Measurements from ENCODE around the gene CRABP1. TPM values are rescaled to one million over a fixed set of nuclear protein-coding genes. Genes with fewer than 3 reads are reported as not detected.

CRABP1 gene
- total and polyA plus RNA-seq, 2 donors from 2014 or later = 61.0 TPM; not detected in 1

DNA sequence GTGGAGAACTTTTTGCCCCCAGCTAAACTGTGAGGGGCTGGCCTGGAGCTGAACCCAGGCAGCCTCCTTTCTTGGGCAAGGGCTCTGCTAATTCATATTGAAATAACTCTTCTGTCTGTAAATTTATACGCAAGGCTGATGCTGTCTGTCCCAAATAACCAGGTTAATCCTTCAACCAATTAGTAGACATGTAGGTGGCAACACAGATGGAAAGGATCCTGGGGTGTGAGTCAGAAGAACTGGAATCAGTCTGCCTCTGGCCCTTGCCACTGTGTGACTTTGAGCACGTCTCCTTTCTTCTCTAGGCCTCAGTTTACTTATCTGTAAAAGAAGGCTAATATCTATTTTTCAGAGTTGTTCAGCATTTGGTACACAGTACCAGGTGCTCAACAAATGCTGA lies 49.6 kb downstream of the CRABP1 start:
- H3K4me1 ChIP-seq (ENCODE audit: control insufficient read depth in 2 of 3, insufficient read depth in 2 of 3, low read depth in 1 of 3, low read length in 3 of 3) = no peaks in the 10 kb centered on the region
- TF ChIP-seq, protein P1, sequence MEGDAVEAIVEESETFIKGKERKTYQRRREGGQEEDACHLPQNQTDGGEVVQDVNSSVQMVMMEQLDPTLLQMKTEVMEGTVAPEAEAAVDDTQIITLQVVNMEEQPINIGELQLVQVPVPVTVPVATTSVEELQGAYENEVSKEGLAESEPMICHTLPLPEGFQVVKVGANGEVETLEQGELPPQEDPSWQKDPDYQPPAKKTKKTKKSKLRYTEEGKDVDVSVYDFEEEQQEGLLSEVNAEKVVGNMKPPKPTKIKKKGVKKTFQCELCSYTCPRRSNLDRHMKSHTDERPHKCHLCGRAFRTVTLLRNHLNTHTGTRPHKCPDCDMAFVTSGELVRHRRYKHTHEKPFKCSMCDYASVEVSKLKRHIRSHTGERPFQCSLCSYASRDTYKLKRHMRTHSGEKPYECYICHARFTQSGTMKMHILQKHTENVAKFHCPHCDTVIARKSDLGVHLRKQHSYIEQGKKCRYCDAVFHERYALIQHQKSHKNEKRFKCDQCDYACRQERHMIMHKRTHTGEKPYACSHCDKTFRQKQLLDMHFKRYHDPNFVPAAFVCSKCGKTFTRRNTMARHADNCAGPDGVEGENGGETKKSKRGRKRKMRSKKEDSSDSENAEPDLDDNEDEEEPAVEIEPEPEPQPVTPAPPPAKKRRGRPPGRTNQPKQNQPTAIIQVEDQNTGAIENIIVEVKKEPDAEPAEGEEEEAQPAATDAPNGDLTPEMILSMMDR (IDR thresholded peaks at IDR 0.05; ENCODE audit: borderline replicate concordance, extremely low read depth, insufficient read depth) = no peak
- no peak overlapping the region for H3K9ac ChIP-seq (ENCODE audit: low read length in 3 of 3)
- no peak for FAIRE-seq
- H3K27me3 ChIP-seq (ENCODE audit: control insufficient read depth, insufficient read depth, low read length) = no peaks in the 10 kb centered on the region
- H3K27ac ChIP-seq (ENCODE audit: low read depth in 2 of 2, low read length in 2 of 2) = no peak overlapping the region
- no peaks in the 10 kb centered on the region for H3K36me3 ChIP-seq (ENCODE audit: control insufficient read depth in 2 of 3, insufficient read depth in 3 of 3, low read length in 3 of 3)
- DNase-seq = no peak
- intact Hi-C loops (cut with DNase I) = no loop called here
- H3K9me3 ChIP-seq (ENCODE audit: control insufficient read depth in 2 of 3, insufficient read depth in 1 of 3, low read length in 3 of 3) = no peaks in the 10 kb centered on the region
- no peak overlapping the region for H3K4me3 ChIP-seq (ENCODE audit: low read length in 3 of 3)

DNA sequence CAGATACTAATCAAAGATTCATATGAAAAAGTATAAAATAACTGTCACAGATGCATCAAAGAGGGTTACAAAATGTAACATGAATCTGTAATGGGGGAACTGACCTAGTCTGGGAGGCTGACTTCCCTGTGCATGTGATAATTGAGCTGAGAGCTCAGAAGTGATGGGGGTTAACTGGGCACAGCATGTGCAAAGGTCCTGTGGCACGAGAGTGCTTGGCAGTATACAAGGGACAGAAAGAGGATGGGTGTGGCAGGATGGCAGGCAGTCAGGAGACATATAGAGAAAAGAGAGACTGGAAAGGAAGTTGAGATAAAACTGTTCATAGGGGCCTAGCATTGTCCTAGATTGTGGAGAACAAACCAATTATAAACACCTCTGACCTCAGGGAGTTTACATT lies 50.1 kb downstream of the CRABP1 start:
- no peaks in the 10 kb centered on the region for H3K36me3 ChIP-seq (ENCODE audit: control insufficient read depth in 2 of 3, insufficient read depth in 3 of 3, low read length in 3 of 3)
- FAIRE-seq = no peak
- no peak overlapping the region for H3K27ac ChIP-seq (ENCODE audit: low read depth in 2 of 2, low read length in 2 of 2)
- H3K4me1 ChIP-seq (ENCODE audit: control insufficient read depth in 2 of 3, insufficient read depth in 2 of 3, low read depth in 1 of 3, low read length in 3 of 3) = no peaks in the 10 kb centered on the region
- H3K27me3 ChIP-seq (ENCODE audit: control insufficient read depth, insufficient read depth, low read length) = no peaks in the 10 kb centered on the region
- intact Hi-C loops (cut with DNase I) = no loop called here
- no peak for DNase-seq
- no peak overlapping the region for H3K9ac ChIP-seq (ENCODE audit: low read length in 3 of 3)
- H3K4me3 ChIP-seq (ENCODE audit: low read length in 3 of 3) = no peak overlapping the region
- TF ChIP-seq, protein P1 (IDR thresholded peaks at IDR 0.05; ENCODE audit: borderline replicate concordance, extremely low read depth, insufficient read depth) = no peak
- no peaks in the 10 kb centered on the region for H3K9me3 ChIP-seq (ENCODE audit: control insufficient read depth in 2 of 3, insufficient read depth in 1 of 3, low read length in 3 of 3)

DNA sequence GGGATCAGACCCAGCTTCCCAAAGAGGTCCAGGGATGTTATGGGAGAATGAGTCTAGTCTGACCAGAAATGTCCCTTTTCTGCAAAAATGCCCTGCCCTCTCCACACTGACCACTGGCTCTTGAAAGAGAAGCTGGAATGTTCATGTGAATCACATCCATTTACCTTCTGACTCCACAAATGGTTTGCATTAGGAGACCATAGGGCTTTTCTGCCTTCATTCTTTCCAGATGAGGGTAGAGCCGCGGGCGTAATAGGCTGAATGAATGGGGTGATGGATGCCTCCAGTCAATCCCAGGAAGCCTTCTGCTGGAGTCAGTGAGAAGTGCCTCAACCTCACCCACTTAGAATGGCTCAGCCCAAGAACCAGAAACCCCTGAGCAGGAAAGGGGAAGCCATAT lies 50.7 kb downstream of the CRABP1 start:
- H3K4me1 ChIP-seq (ENCODE audit: control insufficient read depth in 2 of 3, insufficient read depth in 2 of 3, low read depth in 1 of 3, low read length in 3 of 3) = no peaks in the 10 kb centered on the region
- no peak for FAIRE-seq

More for the DNA sequence above, 50.7 kb downstream of the CRABP1 start:
- TF ChIP-seq, protein P1 (IDR thresholded peaks at IDR 0.05; ENCODE audit: borderline replicate concordance, extremely low read depth, insufficient read depth) = no peak
- intact Hi-C loops (cut with DNase I) = no loop called here
- Histone ChIP-seq H3K36me3 (ENCODE audit: control insufficient read depth in 2 of 3, insufficient read depth in 3 of 3, low read length in 3 of 3) (no peaks in the 10 kb centered on the region), H3K27ac (ENCODE audit: low read depth in 2 of 2, low read length in 2 of 2) (no peak overlapping the region), H3K27me3 (ENCODE audit: control insufficient read depth, insufficient read depth, low read length) (no peaks in the 10 kb centered on the region), H3K4me3 (ENCODE audit: low read length in 3 of 3) (no peak overlapping the region), H3K9ac (ENCODE audit: low read length in 3 of 3) (no peak overlapping the region), H3K9me3 (ENCODE audit: control insufficient read depth in 2 of 3, insufficient read depth in 1 of 3, low read length in 3 of 3) (no peaks in the 10 kb centered on the region)
- DNase-seq = no peak
